HG03565 (cell line): ENCODE measurements around the gene CCDC7.
"Not testable (repeated sequence)": the region's sequence is repeated elsewhere in the genome, so short reads cannot be mapped to it uniquely, and the experiment has no call there.

Source experiments
- ATAC-seq: cut with Tn5 transposase; IDR thresholded peaks from one replicate; pipeline ENCODE4 v1.9.1; 2021; ENCODE audit warnings: mild to moderate bottlenecking, moderate library complexity; ENCODE audit not compliant: unreplicated experiment

CCDC7 gene

GRCh38 chr10:32446536-32447406, 831 bp downstream of the CCDC7 start:
- no peak for ATAC-seq

GRCh38 chr10:32454148-32454547, 8.2 kb downstream of the CCDC7 start:
- no peak for ATAC-seq

- no peak for ATAC-seq
Observed at GRCh38 chr10:32459051-32459698, 13.2 kb downstream of the CCDC7 start.

- no peak for ATAC-seq
Observed at GRCh38 chr10:32461203-32461602, 15.3 kb downstream of the CCDC7 start.

- peak; percentile 53 for ATAC-seq
Observed at GRCh38 chr10:32471232-32471631, 25.3 kb downstream of the CCDC7 start.

DNA sequence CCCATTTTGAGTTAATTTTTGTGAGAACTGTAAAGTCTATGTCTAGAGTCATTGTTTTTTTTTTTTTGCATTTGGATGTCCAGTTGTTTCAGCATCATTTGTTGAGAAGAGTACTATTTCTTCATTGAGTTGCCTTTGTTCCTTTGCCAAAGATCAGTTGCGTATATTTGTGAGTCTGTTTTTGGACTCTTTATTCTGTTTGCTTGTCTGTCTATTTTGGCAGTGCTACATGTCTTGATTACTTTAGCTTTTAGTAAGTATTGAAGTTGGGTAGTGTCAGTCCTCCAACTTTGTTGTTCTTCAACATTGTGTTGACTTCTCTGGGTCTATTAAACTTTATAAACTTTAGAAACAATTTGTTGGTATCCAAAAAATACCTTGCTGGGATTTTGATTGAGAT, 31.6 kb downstream of the CCDC7 start:
- no peak for ATAC-seq

GRCh38 chr10:32481606-32482005, 35.7 kb downstream of the CCDC7 start:
- ATAC-seq = no peak

GRCh38 chr10:32483019-32483502, 37.1 kb downstream of the CCDC7 start:
- ATAC-seq = not testable (repeated sequence)

DNA sequence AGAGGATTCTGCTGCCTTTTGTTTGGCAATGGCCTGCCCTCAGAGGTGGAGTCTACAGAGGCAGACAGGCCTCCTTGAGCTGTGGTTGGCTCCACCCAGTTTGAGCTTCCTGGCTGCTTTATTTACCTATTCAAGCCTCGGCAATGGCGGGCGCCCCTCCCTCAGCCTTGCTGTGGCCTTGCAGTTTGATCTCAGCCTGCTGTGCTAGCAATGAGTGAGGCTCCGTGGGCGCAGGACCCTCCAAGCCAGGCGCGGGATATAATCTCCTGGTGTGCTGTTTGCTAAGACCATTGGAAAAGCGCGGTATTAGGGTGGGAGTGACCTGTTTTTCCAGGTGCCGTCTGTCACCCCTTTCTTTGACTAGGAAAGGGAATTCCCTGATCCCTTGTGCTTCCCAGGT, 42.1 kb downstream of the CCDC7 start:
- not testable (repeated sequence) for ATAC-seq

DNA sequence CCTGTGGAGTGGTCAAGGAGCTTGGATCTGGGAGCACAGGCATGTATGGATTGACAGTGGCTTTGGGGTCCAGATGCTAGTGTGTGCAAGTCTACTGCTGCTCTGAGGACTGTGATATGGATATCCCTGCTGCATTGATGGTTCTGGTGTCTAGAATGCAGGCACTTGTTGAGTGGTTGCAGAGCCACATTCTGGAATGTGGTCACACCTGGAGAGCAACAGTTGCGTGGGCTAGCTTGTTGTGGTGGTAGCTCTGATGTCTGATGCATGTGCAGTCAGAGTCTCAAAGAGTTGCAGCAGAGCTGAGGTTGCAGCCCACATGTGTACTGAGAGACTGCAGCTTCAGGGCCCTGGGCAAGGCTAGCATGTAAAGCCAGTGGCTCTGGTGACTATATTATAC, 43.2 kb downstream of the CCDC7 start:
- ATAC-seq = no peak

GRCh38 chr10:32489901-32490300, 44.0 kb downstream of the CCDC7 start:
- ATAC-seq = no peak

- not testable (repeated sequence) for ATAC-seq
Observed at GRCh38 chr10:32494562-32494961, 48.6 kb downstream of the CCDC7 start.

DNA sequence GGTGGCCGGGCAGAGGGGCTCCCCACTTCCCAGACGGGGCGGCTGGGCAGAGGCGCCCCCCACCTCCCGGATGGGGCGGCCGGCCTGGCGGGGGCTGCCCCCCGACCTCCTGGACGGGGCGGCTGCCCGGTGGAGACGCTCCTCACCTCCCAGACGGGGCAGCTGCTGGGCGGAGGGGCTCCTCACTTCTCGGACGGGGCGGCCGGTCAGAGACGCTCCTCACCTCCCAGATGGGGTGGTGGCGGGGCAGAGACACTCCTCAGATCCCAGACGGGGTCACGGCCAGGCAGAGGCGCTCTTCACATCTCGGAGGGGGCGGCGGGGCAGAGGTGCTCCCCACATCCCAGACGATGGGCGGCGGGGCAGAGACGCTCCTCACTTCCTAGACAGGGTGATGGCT, 54.2 kb downstream of the CCDC7 start:
- not testable (repeated sequence) for ATAC-seq

GRCh38 chr10:32501906-32502305, 56.0 kb downstream of the CCDC7 start:
- no peak for ATAC-seq

- ATAC-seq = not testable (repeated sequence)
Observed at GRCh38 chr10:32505762-32506420, 60.0 kb downstream of the CCDC7 start.

DNA sequence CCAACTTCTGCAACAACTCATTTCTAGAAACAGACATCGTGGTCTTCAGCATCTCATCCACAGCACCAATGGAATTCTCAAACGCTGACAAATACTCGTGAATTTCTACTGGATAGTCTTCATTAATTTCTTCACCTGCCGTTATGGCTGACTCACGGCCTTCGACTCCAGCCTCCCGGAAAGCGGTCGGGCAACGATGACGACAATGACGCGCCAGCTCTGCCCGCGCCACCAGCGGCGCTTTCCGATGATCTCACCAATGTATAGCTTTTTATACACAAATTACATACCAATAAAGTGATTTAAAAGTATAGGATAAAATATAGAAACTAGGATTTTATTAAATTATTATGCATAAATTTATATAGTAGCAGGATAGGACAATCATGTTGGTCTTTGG, 65.7 kb downstream of the CCDC7 start:
- no peak for ATAC-seq

- no peak for ATAC-seq
Observed at GRCh38 chr10:32516567-32517495, 70.9 kb downstream of the CCDC7 start.

DNA sequence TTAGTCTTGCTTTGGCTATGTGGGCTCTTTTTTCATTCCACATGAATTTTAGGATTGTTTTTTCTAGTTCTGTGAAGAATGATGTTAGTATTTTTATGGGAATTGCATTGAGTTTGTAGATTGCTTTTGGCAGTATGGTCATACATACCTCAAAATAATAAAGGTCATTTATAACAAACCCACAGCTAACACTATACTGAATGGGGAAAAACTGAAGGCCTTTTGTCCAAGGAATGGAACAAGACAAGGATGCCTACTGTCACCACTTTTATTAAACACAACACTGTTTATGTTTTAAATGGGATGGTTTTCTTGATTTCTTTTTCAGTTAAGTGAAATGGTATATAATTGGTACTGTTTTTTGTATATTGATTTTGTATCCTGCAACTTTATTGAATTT, 84.3 kb downstream of the CCDC7 start:
- no peak for ATAC-seq

DNA sequence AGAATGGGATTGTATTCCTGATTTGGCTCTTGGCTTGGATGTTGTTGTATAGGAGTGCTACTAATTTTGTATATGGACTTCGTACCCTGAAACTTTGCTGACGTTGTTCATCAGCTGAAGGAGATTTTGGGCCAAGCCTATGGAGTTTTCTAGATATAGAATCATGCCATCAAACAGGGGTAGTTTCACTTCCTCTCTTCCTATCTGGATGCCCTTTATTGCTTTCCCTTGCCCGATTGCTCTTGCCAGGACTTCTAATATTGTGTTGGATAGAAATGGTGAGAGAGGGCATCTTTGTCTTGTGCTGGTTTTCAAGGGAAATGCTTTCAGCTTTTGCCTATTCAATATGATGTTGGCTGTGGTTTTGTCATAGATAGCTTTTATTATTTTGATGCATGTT, 92.3 kb downstream of the CCDC7 start:
- ATAC-seq = no peak

GRCh38 chr10:32540691-32541470, 94.9 kb downstream of the CCDC7 start:
- no peak for ATAC-seq
